Fibroblast of lung (primary cell): ENCODE data around the gene MEGF10. TPM values are rescaled to one million over a fixed set of nuclear protein-coding genes. Genes with fewer than 3 reads are reported as not detected.

Source experiments
- DNase-seq, 2 donors: peaks; one replicate each; pipeline versions ENCODE4 v3.0.0 to v3.0.0-alpha.2; 2010; ENCODE audit warnings: low read depth in 2 of 2
- H2AFZ ChIP-seq: 2 replicates; pipeline ENCODE4 v1.5.1; 2012; ENCODE audit warnings: low read length, control low read depth, inconsistent platforms
- H3K27ac ChIP-seq: 2 replicates; pipeline ENCODE4 v1.5.1; 2011; ENCODE audit warnings: low read length, control low read depth; ENCODE audit not compliant: insufficient read depth
- H3K27me3 ChIP-seq: 2 replicates; pipeline ENCODE4 v1.5.1; 2011; ENCODE audit warnings: mild to moderate bottlenecking, low read length; ENCODE audit not compliant: control insufficient read depth, insufficient read depth
- H3K36me3 ChIP-seq: 2 replicates; pipeline ENCODE4 v1.5.1; 2011; ENCODE audit warnings: low read length; ENCODE audit not compliant: control insufficient read depth, insufficient read depth
- H3K4me1 ChIP-seq: 2 replicates; pipeline ENCODE4 v1.5.1; 2011; ENCODE audit warnings: low read length; ENCODE audit not compliant: control insufficient read depth, insufficient read depth; ENCODE audit errors: extremely low read depth
- H3K4me2 ChIP-seq: 2 replicates; pipeline ENCODE4 v1.5.1; 2011; ENCODE audit warnings: low read length, control low read depth; ENCODE audit not compliant: insufficient read depth; ENCODE audit errors: extremely low read depth
- H3K4me3 ChIP-seq, 4 experiments: fragments of 200-600 bp in 1 of 4; sonication (generic) in 1 of 4; replicated peaks in 1 of 4; 2 replicates each; pipeline ENCODE4 v1.5.1; 2011 to 2016; ENCODE audit warnings: low read length in 4 of 4, low read depth in 3 of 4, mild to moderate bottlenecking in 3 of 4, control low read depth in 2 of 4, inconsistent platforms in 1 of 4, mixed read lengths in 1 of 4; ENCODE audit not compliant: insufficient read depth in 1 of 4; ENCODE audit errors: control extremely low read depth in 1 of 4
- H3K79me2 ChIP-seq: 2 replicates; pipeline ENCODE4 v1.5.1; 2012; ENCODE audit warnings: mild to moderate bottlenecking, low read length, inconsistent platforms; ENCODE audit not compliant: control insufficient read depth, insufficient read depth
- H3K9ac ChIP-seq: 2 replicates; pipeline ENCODE4 v1.5.1; 2011; ENCODE audit warnings: mild to moderate bottlenecking, low read length, control low read depth; ENCODE audit not compliant: insufficient read depth
- H3K9me3 ChIP-seq: 2 replicates; pipeline ENCODE4 v1.5.1; 2012; ENCODE audit warnings: low read depth, low read length; ENCODE audit not compliant: control insufficient read depth, insufficient read depth
- H4K20me1 ChIP-seq: 2 replicates; pipeline ENCODE4 v1.5.1; 2011; ENCODE audit warnings: low read length; ENCODE audit not compliant: control insufficient read depth, insufficient read depth; ENCODE audit errors: extremely low read depth
- CTCF ChIP-seq, 2 donors: IDR thresholded peaks in 1 of 2; conservative IDR thresholded peaks in 1 of 2; 1 replicate in 1 of 2; 2 replicates in 1 of 2; pipeline ENCODE4 v1.5.1; 2011 to 2012; ENCODE audit warnings: low read length in 2 of 2, control low read depth in 1 of 2, inconsistent platforms in 1 of 2, low read depth in 1 of 2, mild to moderate bottlenecking in 1 of 2
- EZH2 ChIP-seq: IDR thresholded peaks from 2 replicates; pipeline ENCODE4 v1.5.1; 2012; ENCODE audit warnings: low read length, control low read depth, mild to moderate bottlenecking; ENCODE audit errors: missing control alignments
- polyA plus RNA-seq, 2 donors: library from polyadenylated mRNA; depleted of rRNA in 1 of 2; stranded (reverse) in 1 of 2; unstranded in 1 of 2; fragments of >200 nt; gene quantifications; 2 replicates each; pipeline ENCODE4 v1.2.1, GENCODE V29; 2011 to 2012; ENCODE audit warnings: missing spikeins in 1 of 2
- total RNA-seq: library from RNA; depleted of rRNA; stranded (reverse); fragments of >200 nt; gene quantifications from 2 replicates; pipeline ENCODE4 v1.2.1, GENCODE V29; 2014

The MEGF10 gene
- total and polyA plus RNA-seq, 2 donors (not counting 1 experiment from before 2014, with no cell fraction given), result under 0.01 to 0.02 TPM

- no peak overlapping the region for H2AFZ ChIP-seq
- no peaks in the 10 kb centered on the region for H4K20me1 ChIP-seq
- no peak overlapping the region for H3K4me3 ChIP-seq
- no peaks in the 10 kb centered on the region for H3K36me3 ChIP-seq
- H3K79me2 ChIP-seq, result no peaks in the 10 kb centered on the region
- DNase-seq, result no peak
- no peak overlapping the region for H3K9ac ChIP-seq
- no peak overlapping the region for H3K27ac ChIP-seq
- no peaks in the 10 kb centered on the region for H3K9me3 ChIP-seq
- no peaks in the 10 kb centered on the region for H3K27me3 ChIP-seq
- TF ChIP-seq CTCF (conservative IDR thresholded peaks at IDR 0.05 in 1 of 2, IDR thresholded peaks at IDR 0.05 in 1 of 2; ENCODE audit: low read depth in 1 of 2, low read length in 2 of 2), result no peak
- TF ChIP-seq EZH2, result no peak
- H3K4me2 ChIP-seq, result no peak overlapping the region
- no peaks in the 10 kb centered on the region for H3K4me1 ChIP-seq
Measured at GRCh38 chr5:127430627-127431026, 140.0 kb downstream of the MEGF10 start.

GRCh38 chr5:127431977-127432585 lies 141.5 kb downstream of the MEGF10 start:
- H3K27ac ChIP-seq, result no peak overlapping the region
- H3K9ac ChIP-seq, result no peak overlapping the region
- H3K27me3 ChIP-seq, result no peaks in the 10 kb centered on the region
- no peaks in the 10 kb centered on the region for H3K9me3 ChIP-seq
- TF ChIP-seq CTCF (conservative IDR thresholded peaks at IDR 0.05 in 1 of 2, IDR thresholded peaks at IDR 0.05 in 1 of 2; ENCODE audit: low read depth in 1 of 2, low read length in 2 of 2) (no peak), EZH2 (no peak)
- H2AFZ ChIP-seq, result no peak overlapping the region
- no peaks in the 10 kb centered on the region for H3K36me3 ChIP-seq
- H3K79me2 ChIP-seq, result no peaks in the 10 kb centered on the region
- no peak for DNase-seq
- H3K4me3 ChIP-seq, result no peak overlapping the region
- H3K4me2 ChIP-seq, result no peak overlapping the region
- no peaks in the 10 kb centered on the region for H3K4me1 ChIP-seq
- H4K20me1 ChIP-seq, result no peaks in the 10 kb centered on the region

- Histone ChIP-seq H3K27me3 (no peaks in the 10 kb centered on the region), H3K4me3 (no peak overlapping the region), H3K79me2 (no peaks in the 10 kb centered on the region), H3K9me3 (no peaks in the 10 kb centered on the region), H2AFZ (no peak overlapping the region), H3K27ac (no peak overlapping the region), H3K36me3 (no peaks in the 10 kb centered on the region), H3K9ac (no peak overlapping the region), H3K4me2 (no peak overlapping the region), H3K4me1 (no peaks in the 10 kb centered on the region), H4K20me1 (no peaks in the 10 kb centered on the region)
- TF ChIP-seq EZH2, result no peak
- TF ChIP-seq CTCF (conservative IDR thresholded peaks at IDR 0.05 in 1 of 2, IDR thresholded peaks at IDR 0.05 in 1 of 2; ENCODE audit: low read depth in 1 of 2, low read length in 2 of 2), result no peak
- no peak for DNase-seq
Measured at GRCh38 chr5:127433526-127433925, 142.9 kb downstream of the MEGF10 start.
